PC-9 (cell line): ENCODE results near the gene SOX13.

Experiments
- CTCF ChIP-seq: fragments of 200-600 bp; sonication (generic); conservative IDR thresholded peaks from 2 replicates; pipeline ENCODE4 v1.6.1; 2017; ENCODE audit warnings: mixed run types, antibody characterized with exemption, mild to moderate bottlenecking, moderate library complexity
- EZH2 ChIP-seq: fragments of 200-600 bp; sonication (generic); IDR thresholded peaks from 2 replicates; pipeline ENCODE4 v1.8.0; 2017; ENCODE audit warnings: antibody characterized with exemption, low read depth

- TF ChIP-seq CTCF = no peak
- no peak for TF ChIP-seq EZH2
Observed at GRCh38 chr1:204051258-204051657, 21.7 kb upstream of the SOX13 start.
